OCI-LY1 (cell line): ENCODE data around the gene ST7.

Source experiments
- H2AFZ ChIP-seq: fragments of 200-600 bp; sonication (generic), shearing (Covaris generic); 2 replicates; pipeline ENCODE4 v1.6.0; 2014; ENCODE audit warnings: antibody characterized with exemption, mild to moderate bottlenecking, low read length
- H3F3A ChIP-seq: fragments of 200-600 bp; sonication (generic), shearing (Covaris generic); 2 replicates; pipeline ENCODE4 v1.6.0; 2014; ENCODE audit warnings: mild to moderate bottlenecking, antibody characterized with exemption, low read length, moderate library complexity; ENCODE audit not compliant: insufficient read depth
- H3K27ac ChIP-seq: fragments of 200-600 bp; sonication (generic); 2 replicates; pipeline ENCODE4 v1.5.1; 2014; ENCODE audit warnings: low read length, mixed run types, mild to moderate bottlenecking, low read depth; ENCODE audit not compliant: poor library complexity, severe bottlenecking
- H3K27me3 ChIP-seq: fragments of 200-600 bp; sonication (generic); 2 replicates; pipeline ENCODE4 v1.6.0; 2014; ENCODE audit warnings: antibody characterized with exemption, mild to moderate bottlenecking, low read length, moderate library complexity; ENCODE audit not compliant: insufficient read depth
- H3K36me3 ChIP-seq: fragments of 200-600 bp; sonication (generic); 2 replicates; pipeline ENCODE4 v1.6.1; 2014; ENCODE audit warnings: mild to moderate bottlenecking, antibody characterized with exemption, low read length, moderate library complexity, mixed read lengths; ENCODE audit not compliant: insufficient read depth
- H3K4me1 ChIP-seq: fragments of 200-600 bp; sonication (generic); 2 replicates; pipeline ENCODE4 v1.5.1; 2014; ENCODE audit warnings: mild to moderate bottlenecking, low read length, moderate library complexity; ENCODE audit not compliant: insufficient read depth, severe bottlenecking
- H3K4me2 ChIP-seq: fragments of 200-600 bp; sonication (generic), shearing (Covaris generic); 2 replicates; pipeline ENCODE4 v1.6.1; 2014; ENCODE audit warnings: low read length
- H3K4me3 ChIP-seq: fragments of 200-600 bp; sonication (generic); 2 replicates; pipeline ENCODE4 v1.5.1; 2014; ENCODE audit warnings: low read length, low read depth, mild to moderate bottlenecking, mixed read lengths; ENCODE audit not compliant: poor library complexity, severe bottlenecking
- H3K79me2 ChIP-seq: fragments of 200-600 bp; shearing (Covaris generic); 2 replicates; pipeline ENCODE4 v1.6.1; 2016; ENCODE audit warnings: mixed run types, low read length, mixed read lengths; ENCODE audit not compliant: insufficient read depth
- H3K9ac ChIP-seq: fragments of 200-600 bp; sonication (generic), shearing (Covaris generic); 2 replicates; pipeline ENCODE4 v1.6.1; 2014; ENCODE audit warnings: mild to moderate bottlenecking, low read length, mixed read lengths
- H3K9me2 ChIP-seq: fragments of 200-600 bp; sonication (generic), shearing (Covaris generic); 2 replicates; pipeline ENCODE4 v1.6.1; 2014; ENCODE audit warnings: low read depth, mild to moderate bottlenecking, low read length, mixed read lengths
- H3K9me3 ChIP-seq: fragments of 200-600 bp; shearing (Covaris generic); 2 replicates; pipeline ENCODE4 v1.6.1; 2014; ENCODE audit warnings: low read length, mixed read lengths
- H4K20me1 ChIP-seq: fragments of 200-600 bp; sonication (generic), shearing (Covaris generic); 2 replicates; pipeline ENCODE4 v1.6.0; 2016; ENCODE audit warnings: mild to moderate bottlenecking, low read length; ENCODE audit not compliant: insufficient read depth
- CTCF ChIP-seq: fragments of 200-600 bp; sonication (generic), shearing (Covaris generic); IDR thresholded peaks from 2 replicates; pipeline ENCODE4 v1.5.1; 2017; ENCODE audit warnings: mild to moderate bottlenecking, antibody characterized with exemption, low read length, moderate library complexity, mixed read lengths
- EZH2 ChIP-seq: fragments of 200-600 bp; sonication (generic), shearing (Covaris generic); IDR thresholded peaks from 2 replicates; pipeline ENCODE4 v1.8.0; 2017; ENCODE audit warnings: borderline replicate concordance, mixed run types, mild to moderate bottlenecking, antibody characterized with exemption, low read length, moderate library complexity, mixed read lengths

ST7 gene

GRCh38 chr7:117116211-117116610, 162.9 kb downstream of the ST7 start:
- H3K9me2 ChIP-seq, result no peaks in the 10 kb centered on the region
- H3K9ac ChIP-seq, result no peak overlapping the region
- H2AFZ ChIP-seq, result no peak overlapping the region
- H3K4me2 ChIP-seq, result no peak overlapping the region
- no peaks in the 10 kb centered on the region for H3F3A ChIP-seq
- no peaks in the 10 kb centered on the region for H4K20me1 ChIP-seq
- no peaks in the 10 kb centered on the region for H3K9me3 ChIP-seq
- H3K27me3 ChIP-seq, result no peaks in the 10 kb centered on the region
- TF ChIP-seq CTCF (no peak), EZH2 (no peak)
- no peaks in the 10 kb centered on the region for H3K4me1 ChIP-seq
- no peaks in the 10 kb centered on the region for H3K79me2 ChIP-seq
- H3K27ac ChIP-seq, result no peak overlapping the region
- no peaks in the 10 kb centered on the region for H3K36me3 ChIP-seq
- H3K4me3 ChIP-seq, result no peak overlapping the region

- H3K9ac ChIP-seq, result no peak overlapping the region
- H3K4me1 ChIP-seq, result no peaks in the 10 kb centered on the region
- no peak overlapping the region for H2AFZ ChIP-seq
- no peaks in the 10 kb centered on the region for H3K27me3 ChIP-seq
- TF ChIP-seq CTCF (no peak), EZH2 (no peak)
- no peak overlapping the region for H3K4me3 ChIP-seq
- H4K20me1 ChIP-seq, result no peaks in the 10 kb centered on the region
- no peaks in the 10 kb centered on the region for H3K9me3 ChIP-seq
- H3F3A ChIP-seq, result no peaks in the 10 kb centered on the region
- H3K36me3 ChIP-seq, result no peaks in the 10 kb centered on the region
- no peak overlapping the region for H3K27ac ChIP-seq
- no peaks in the 10 kb centered on the region for H3K9me2 ChIP-seq
- no peak overlapping the region for H3K4me2 ChIP-seq
- H3K79me2 ChIP-seq, result no peaks in the 10 kb centered on the region
These were observed 163.9 kb downstream of the ST7 start for GRCh38 chr7:117117172-117117571.

GRCh38 chr7:117118579-117119180, 165.4 kb downstream of the ST7 start:
- Histone ChIP-seq H3K79me2 (no peaks in the 10 kb centered on the region), H3K4me2 (no peak overlapping the region), H3K9me3 (no peaks in the 10 kb centered on the region), H3K27ac (no peak overlapping the region), H3K9ac (no peak overlapping the region), H3K4me3 (no peak overlapping the region), H4K20me1 (no peaks in the 10 kb centered on the region), H3K27me3 (no peaks in the 10 kb centered on the region), H3K36me3 (no peaks in the 10 kb centered on the region), H3K9me2 (no peaks in the 10 kb centered on the region), H3K4me1 (no peaks in the 10 kb centered on the region), H2AFZ (no peak overlapping the region), H3F3A (no peaks in the 10 kb centered on the region)
- TF ChIP-seq EZH2 (no peak), CTCF (no peak)
